Measurements from ENCODE around the gene TBC1D22A. TPM values are rescaled to one million over a fixed set of nuclear protein-coding genes. Genes with fewer than 3 reads are reported as not detected.

TBC1D22A gene
- total and polyA plus RNA-seq, 9 donors: 12.5 to 25.6 (median 18.5) TPM

- Histone ChIP-seq H3K27me3 (no peaks in the 10 kb centered on the region), H3K4me3 (no peak overlapping the region), H3K36me3 (no peaks in the 10 kb centered on the region), H3K4me1 (ENCODE audit: insufficient read depth) (no peaks in the 10 kb centered on the region), H3K9me3 (no peaks in the 10 kb centered on the region), H3K27ac (no peak overlapping the region)
- intact Hi-C loops (cut with DNase I): no loop called here
- no peak for DNase-seq
- WGBS, 3 donors: 94 to 98% (median 95%) methylated on average over 7 of the region's 7 CpGs
- TF ChIP-seq EP300 (IDR thresholded peaks at IDR 0.05) (no peak), CTCF (IDR thresholded peaks at IDR 0.05) (no peak), POLR2A (IDR thresholded peaks at IDR 0.05) (no peak)
Observed at GRCh38 chr22:47066616-47066905, 304.1 kb downstream of the TBC1D22A start.

- 90 to 92% (median 91%) methylated on average over 13 of the region's 13 CpGs for WGBS, 3 donors
- DNase-seq: peak in 1 of 5 donors; percentile 12
- no peak overlapping the region for H3K27ac ChIP-seq
- H3K27me3 ChIP-seq: no peaks in the 10 kb centered on the region
- no peaks in the 10 kb centered on the region for H3K4me1 ChIP-seq (ENCODE audit: insufficient read depth)
- TF ChIP-seq CTCF (IDR thresholded peaks at IDR 0.05) (no peak), POLR2A (IDR thresholded peaks at IDR 0.05) (no peak), EP300 (IDR thresholded peaks at IDR 0.05) (no peak)
- intact Hi-C loops (cut with DNase I): no loop called here
- H3K9me3 ChIP-seq: no peaks in the 10 kb centered on the region
- H3K36me3 ChIP-seq: no peaks in the 10 kb centered on the region
- no peak overlapping the region for H3K4me3 ChIP-seq
Observed at GRCh38 chr22:47067321-47067890, 305.0 kb downstream of the TBC1D22A start.

GRCh38 chr22:47067911-47068625 is 305.6 kb downstream of the TBC1D22A start:
- WGBS, 3 donors: 92 to 95% (median 95%) methylated on average over 14 of the region's 14 CpGs
- intact Hi-C loops (cut with DNase I): no loop called here
- H3K4me1 ChIP-seq (ENCODE audit: insufficient read depth): no peaks in the 10 kb centered on the region
- no peak for TF ChIP-seq POLR2A (IDR thresholded peaks at IDR 0.05)
- TF ChIP-seq EP300 (IDR thresholded peaks at IDR 0.05): no peak
- TF ChIP-seq CTCF (IDR thresholded peaks at IDR 0.05): no peak
- DNase-seq: peak in 1 of 5 donors; percentile 12
- no peaks in the 10 kb centered on the region for H3K36me3 ChIP-seq
- H3K27me3 ChIP-seq: no peaks in the 10 kb centered on the region
- no peak overlapping the region for H3K4me3 ChIP-seq
- H3K9me3 ChIP-seq: no peaks in the 10 kb centered on the region
- H3K27ac ChIP-seq: no peak overlapping the region

GRCh38 chr22:47068626-47068996 is 306.2 kb downstream of the TBC1D22A start:
- 92 to 95% (median 95%) methylated on average over 5 of the region's 5 CpGs for WGBS, 3 donors
- no peak overlapping the region for H3K27ac ChIP-seq
- no peak for DNase-seq
- no peak overlapping the region for H3K4me3 ChIP-seq
- intact Hi-C loops (cut with DNase I): no loop called here
- H3K36me3 ChIP-seq: no peaks in the 10 kb centered on the region
- no peaks in the 10 kb centered on the region for H3K4me1 ChIP-seq (ENCODE audit: insufficient read depth)
- no peaks in the 10 kb centered on the region for H3K27me3 ChIP-seq
- no peak for TF ChIP-seq POLR2A (IDR thresholded peaks at IDR 0.05)
- no peak for TF ChIP-seq EP300 (IDR thresholded peaks at IDR 0.05)
- no peak for TF ChIP-seq CTCF (IDR thresholded peaks at IDR 0.05)
- no peaks in the 10 kb centered on the region for H3K9me3 ChIP-seq

Measured in ovary (tissue), 9 donors.